GM12891 (cell line): ENCODE measurements around the gene JPH2.

Experiments
- PAX5 ChIP-seq: IDR thresholded peaks from 2 replicates; pipeline ENCODE4 v1.6.1; 2011; ENCODE audit warnings: low read length, moderate library complexity, mild to moderate bottlenecking; ENCODE audit not compliant: insufficient read depth, severe bottlenecking
- POLR2A ChIP-seq: IDR thresholded peaks from 2 replicates; pipeline ENCODE4 v1.6.1; 2011; ENCODE audit warnings: low read depth, low read length, control low read depth
- POU2F2 ChIP-seq: IDR thresholded peaks from 2 replicates; pipeline ENCODE4 v1.6.1; 2011; ENCODE audit warnings: low read depth, mild to moderate bottlenecking, control low read depth, low read length, moderate library complexity

GRCh38 chr20:44099832-44100231 lies 87.2 kb downstream of the JPH2 start:
- TF ChIP-seq POU2F2, result no peak
- no peak for TF ChIP-seq POLR2A
- no peak for TF ChIP-seq PAX5
